ENCODE results near the gene CPA5.

DNA sequence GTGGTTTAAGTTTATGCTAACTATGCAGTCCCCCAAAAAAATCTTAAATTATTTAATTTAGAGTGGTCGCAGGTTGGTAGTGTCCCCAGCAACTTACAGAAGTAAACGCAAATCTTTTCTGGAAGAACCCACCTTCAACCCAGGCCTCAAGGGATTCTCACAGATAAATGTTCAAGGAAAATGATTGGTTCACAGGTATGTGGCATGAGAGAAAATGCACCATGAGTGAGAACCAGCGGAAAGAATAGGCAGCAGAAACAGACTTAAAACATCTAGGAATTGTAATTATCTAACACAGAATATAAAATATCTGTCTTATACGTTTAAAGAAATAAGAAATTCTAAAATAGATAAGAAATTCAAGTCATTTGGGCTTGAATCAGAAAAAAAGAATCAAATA is 2.7 kb upstream of the CPA5 start:
- TF ChIP-seq CTCF (IDR thresholded peaks at IDR 0.05) (no peak), POLR2AphosphoS5 (IDR thresholded peaks at IDR 0.05; ENCODE audit: insufficient read depth in 1 of 2, low read depth in 1 of 2) (no peak)

All from vagina (tissue), 2 donors.